Activated CD4-positive, alpha-beta T cell treated with anti-CD3 and anti-CD28 coated beads, Interleukin-2, Interleukin-4, amounts not matched to agents 100 ng/mL and 50 ng/mL, durations not matched to agents 16 hours and 8 hours (primary cell): ENCODE results near the gene HAAO.

ENCODE experiments used
- DNase-seq: peaks from one replicate; pipeline ENCODE4 v3.0.0-alpha.2; 2020; ENCODE audit warnings: low spot score

Gene HAAO

DNA sequence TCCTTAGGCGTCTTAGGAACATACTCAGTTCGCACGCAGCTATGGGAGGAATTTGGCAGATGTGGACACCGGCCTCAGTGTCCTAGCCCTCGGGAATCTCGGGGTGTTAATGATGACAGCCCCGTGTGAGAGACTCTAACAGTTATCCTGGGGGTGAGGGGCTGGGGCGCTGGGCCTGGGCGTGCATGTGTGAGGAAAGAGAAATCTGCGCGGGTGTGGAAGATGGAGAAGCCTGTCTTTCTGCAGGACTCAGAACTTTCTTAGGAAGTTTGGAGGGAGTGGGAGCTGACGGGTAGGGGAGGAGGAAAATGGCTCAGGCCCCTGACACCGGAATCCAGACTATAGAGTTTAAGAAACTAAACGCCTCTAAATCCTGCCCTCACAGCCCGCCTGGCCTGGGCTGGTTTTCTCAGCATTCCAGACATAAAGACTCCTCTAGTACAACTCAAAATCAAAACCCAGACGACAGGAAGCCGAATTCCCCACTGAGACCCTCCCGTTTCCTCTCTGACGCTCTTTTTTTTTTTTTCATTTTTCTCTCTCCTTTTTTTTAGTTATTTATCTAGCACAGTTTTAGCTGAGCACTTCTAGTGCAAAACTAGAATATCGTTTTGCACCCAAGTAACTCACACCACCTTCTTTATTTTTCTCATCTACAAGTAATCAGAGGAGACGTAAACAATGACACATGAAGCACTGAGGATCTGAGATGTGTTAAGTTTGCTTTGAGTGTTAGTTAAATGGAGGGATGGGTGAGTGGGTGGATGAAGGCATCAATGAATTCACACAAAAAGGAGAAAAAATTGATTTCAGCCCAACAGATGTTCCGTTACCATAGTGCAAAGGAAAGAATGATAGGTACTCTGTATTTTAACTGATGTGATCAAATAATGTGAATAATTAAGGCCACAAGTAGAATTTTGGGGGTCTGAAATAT is 1.2 kb upstream of the HAAO start:
- DNase-seq, result no peak

DNA sequence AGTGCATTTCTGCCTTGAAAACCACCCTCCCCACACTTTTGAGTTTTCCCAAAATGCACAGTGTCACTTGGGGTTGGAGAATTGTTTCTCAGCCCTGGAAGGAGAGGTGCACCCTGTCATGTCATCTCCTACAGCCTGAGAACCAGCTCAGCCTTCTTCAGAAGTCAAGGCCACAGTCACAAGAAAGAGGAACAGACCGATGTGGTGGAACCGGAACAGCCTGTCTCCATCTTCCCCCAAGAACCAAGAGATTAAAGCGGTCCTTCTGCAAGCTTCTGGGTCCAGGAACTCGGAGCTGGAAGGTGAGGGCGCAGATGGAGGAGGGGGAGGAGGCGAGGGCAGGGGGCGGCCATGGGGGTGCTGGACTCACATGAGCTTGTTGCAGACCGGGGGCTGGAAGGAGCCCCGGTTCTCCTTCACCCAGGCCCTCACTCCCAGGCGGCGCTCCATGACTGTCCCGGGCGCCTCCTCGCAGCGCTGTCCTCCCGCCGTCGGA is 248 bp downstream of the HAAO start:
- DNase-seq, result no peak

DNA sequence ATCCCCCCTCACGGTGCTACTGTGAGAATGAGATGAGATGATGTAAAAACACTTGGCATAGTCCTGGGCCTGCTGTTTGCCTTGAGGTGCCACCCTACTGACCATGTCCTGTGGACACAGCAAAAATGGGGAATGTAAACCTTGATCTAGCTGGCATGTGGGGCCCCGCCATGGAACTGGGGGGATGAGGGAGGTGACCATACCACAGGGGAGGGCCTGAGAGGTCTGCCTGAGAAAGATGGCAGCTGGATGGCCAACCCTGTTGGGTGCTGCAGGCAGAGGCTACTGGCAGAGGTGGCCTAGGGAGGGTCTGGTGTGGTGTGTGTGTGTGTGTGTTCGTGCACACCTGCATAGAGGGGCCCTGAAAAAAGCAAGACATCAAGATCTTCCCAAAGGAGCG is 777 bp downstream of the HAAO start:
- no peak for DNase-seq

DNA sequence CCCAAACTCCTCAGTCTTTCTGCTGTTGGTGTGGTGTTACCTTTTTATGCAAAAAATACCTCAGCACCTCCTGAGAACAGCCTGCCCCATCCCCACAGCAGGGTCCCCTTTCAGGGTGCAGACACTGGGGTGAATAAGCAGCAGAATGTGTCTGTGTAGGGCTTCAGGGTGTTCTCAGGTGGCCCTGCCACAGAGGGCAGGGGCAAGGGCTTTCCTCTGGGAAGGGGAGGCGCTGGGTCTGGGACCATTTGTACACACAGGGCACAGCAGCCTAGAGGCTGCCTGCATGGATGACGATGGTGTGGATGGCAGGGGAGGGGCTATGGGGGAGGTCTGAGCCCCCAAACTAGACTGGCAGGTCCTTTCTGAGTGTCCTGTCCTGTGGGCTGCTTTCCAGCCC is 2.6 kb downstream of the HAAO start:
- DNase-seq, result no peak

DNA sequence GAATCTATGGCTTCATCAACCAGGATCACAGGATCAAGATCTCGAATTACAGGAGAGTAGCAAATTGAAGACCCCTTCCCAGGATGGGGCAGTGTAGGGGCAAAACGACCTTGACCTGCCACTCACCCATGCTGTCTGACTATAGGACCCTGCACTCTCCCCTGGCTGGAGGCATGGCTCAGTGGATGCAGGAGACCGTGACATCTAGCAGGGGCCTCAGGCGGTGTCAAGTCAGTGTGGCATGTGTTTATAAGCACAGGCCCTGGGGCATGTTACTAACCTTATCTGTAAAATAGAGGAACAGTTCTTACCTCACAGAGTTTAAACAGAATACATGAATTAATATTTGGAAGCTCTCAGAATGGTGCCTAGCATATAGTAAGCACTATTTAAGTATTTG is 3.5 kb downstream of the HAAO start:
- no peak for DNase-seq

DNA sequence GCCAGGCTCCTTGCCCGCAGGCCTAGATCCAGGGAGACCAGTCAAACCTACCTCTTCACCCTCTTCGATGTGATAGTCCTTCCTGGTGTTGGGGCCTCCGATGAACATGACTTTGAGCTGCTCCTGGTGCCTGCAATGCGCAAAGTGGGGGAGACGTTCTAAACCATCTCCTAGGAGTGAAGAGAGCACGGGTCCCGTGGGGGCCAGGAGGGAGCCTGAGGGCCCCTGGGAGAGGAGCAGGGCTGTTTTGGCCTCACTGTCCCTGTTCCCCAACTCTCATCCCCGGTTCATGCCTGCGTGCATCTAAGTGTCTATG is 3.9 kb downstream of the HAAO start:
- no peak for DNase-seq

DNA sequence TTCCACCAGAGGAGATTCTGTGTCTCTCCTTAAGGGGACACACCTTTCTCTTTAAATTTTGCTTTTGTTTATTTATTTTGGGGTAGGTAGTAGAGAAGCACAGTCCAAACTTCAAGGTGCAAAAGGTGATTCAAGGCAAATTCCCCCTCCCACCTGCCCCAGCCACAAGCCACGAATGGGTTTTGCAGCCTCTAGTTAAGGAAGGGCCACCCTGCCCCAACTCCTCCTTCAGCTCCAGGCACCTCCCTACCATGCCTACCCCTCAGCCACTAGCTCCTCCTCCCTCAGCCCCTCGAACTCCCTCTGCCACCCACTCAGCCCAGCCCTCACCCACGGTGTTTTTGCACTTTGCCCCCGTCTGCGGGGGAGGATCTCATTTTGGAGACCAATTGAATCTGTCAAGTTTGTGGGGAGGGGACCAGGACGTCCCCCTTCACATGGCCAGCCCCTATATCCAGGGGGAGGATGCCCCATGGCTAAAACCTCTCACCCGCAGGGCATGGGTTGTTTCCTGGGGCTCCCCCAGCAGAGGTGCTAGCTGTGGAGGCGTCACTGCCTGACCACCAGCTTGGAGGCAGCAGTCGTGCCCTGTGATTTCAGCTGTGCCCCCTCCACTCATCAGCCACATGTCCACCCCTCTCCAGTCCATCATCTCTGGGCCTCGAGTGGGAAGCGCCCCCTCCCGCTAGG is 4.5 kb downstream of the HAAO start:
- DNase-seq, result no peak

DNA sequence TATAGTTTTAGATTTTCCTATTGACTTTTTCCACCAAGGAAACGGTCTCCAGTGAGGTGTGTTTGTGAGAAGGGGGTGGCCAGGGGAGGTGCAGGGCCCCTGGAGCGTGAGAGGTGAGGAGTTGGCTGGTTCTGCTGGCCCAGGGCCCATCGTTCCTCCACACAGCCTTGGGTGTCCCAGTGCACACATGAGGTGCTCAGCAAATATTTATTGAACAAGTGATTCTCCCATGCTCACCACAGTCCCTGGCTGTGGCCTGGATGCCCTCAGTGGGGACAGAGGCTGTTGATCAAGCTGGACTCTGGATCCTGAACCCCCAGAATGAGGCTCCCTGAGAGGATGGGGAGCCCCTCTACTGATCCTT is 5.0 kb downstream of the HAAO start:
- DNase-seq, result no peak

DNA sequence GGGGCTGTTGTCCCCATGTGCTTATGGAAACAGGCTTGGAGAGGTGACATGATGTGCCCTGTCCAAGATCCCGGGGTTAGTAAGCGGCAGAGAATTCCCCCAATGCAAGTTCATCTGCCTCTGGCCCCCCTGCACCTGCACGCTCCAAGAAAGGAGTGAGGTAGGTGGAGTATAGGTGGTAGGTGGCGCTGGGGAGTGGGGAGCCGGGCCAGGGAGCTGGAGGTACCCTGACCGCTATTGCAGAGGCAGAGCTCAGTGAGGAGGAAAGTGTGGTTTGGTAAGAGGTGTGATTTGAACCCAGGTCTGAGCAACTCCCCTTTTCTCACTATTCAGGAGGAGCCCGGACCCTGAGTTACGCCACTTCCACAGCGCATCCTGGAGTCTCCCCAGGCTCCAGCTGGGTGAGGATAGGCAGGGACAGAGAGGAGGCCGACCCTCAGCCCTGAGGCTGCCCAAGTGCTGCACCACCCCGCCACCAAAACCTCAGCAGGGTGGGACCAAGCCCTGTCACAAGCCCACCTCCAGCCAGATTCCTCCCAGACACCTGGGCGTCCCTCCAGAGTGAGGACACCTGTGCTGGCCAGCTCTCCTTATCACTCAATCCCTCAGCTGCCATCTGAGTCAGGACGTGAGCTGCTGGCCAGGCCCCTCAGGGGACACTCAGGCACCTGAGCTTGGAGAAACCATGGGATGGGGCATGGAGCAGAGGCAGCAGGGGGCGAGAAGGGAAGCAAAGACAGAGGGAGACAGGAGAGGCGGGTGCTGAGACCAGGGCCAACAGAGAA is 5.6 kb downstream of the HAAO start:
- no peak for DNase-seq

DNA sequence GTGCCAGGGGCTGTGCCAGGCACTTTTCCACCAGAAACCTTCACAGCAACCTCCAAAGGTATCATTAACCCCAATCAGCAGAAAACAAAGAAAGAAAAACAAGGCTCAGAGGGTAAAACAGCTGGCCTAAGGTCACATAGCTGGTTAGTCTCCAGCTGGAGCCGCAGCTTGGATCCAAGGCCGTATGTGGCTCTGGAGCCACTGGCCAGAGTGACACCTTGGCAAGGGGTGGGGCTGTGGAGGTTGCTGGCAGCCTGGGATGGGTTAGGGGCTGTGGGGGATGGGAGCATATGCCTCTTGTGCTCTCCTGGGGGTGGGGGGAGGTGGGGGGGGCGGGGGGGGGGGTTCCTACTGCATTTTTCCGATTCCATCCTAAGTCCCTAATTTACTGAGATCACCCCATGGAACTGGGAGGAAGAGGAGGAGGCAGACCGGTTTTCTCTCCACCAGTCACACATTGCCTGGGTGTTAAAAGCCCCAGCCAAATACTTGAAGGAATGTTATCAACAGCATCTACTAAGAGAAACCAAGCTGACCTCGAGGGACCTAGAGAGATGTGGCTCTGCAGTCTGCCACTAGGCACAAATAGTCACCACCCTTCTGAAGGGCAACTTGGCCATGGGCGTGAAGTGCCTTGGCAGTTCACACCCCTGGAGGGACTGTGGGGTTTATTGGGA is 8.0 kb downstream of the HAAO start:
- no peak for DNase-seq

DNA sequence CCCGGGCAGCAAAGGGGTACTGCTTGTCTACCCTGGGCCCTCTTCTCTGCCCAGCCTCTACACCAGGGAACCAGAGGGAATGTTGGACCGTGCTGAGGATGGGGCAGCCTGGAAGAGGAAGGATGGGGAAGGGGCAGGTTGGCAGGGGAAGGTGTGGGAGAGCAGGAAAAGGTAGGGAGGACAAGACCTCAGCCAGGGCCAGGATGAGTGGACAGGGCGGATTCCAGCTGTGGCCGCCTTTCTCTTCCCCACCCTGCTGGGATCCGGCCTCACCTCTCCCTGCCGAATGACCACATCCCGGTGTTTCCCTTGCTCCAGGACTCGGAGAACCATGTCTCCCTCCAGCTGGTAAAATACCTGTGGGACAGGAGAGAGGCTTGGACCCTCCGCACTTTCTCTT is 8.9 kb downstream of the HAAO start:
- no peak for DNase-seq

DNA sequence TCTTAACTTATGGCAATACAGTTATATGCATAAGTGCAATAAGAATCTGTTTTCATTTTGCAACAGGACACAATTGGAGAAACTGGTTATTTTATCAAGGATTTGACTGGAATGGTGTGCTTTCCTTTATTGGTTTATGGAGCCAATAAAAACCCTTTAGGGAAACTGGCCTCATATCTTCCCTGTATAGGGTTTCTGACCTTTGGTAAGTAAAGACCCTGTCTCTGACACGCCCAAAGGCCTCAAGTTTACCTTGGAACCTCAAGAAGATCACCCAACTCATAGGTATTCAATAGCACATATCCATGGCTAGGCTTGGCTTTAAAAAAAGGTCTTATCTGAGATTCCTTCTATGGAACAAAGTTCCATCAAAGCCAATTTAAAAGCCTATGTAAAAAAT is 11.2 kb downstream of the HAAO start:
- DNase-seq, result no peak

DNA sequence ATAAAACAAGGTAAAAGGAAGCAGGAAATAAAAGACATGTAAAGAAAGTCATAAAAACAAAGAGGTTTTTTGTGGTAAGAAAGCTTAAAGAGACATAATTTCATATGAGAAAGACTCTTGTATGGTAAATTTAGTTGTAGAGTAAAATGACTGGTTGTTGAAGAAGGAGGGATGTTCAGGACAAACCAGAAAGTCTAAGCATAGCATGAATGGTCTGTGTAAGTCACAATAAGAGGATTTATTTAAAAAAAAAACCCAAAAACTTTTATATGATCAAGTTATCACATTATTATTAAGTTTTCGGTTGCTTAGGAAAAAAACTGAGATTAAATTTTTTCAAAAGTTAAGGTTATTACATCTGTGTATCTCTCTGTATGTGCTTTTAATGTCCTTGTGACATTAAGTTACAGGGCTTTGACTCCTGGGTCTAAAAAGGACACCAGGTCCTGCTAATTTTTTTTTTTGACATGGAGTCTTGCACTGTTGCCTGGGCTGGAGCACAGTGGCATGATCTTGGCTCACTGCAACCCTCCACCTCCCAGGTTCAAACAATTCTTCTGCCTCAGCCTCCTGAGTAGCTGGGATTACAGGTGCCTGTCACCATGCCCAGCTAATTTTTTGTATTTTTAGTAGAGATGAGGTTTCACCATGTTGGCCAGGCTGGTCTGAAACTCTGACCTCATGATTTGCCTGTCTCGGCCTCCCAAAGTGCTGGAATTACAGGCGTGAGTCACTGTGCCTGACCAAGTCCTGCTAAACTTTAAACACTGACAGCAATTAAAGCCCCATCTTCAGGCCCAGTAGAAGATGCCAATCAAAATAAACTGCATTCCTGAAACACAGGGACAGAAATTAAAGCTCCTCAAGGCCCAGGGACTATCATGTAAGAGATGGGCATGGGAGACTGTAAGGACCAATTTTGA is 14.2 kb downstream of the HAAO start:
- DNase-seq, result no peak

DNA sequence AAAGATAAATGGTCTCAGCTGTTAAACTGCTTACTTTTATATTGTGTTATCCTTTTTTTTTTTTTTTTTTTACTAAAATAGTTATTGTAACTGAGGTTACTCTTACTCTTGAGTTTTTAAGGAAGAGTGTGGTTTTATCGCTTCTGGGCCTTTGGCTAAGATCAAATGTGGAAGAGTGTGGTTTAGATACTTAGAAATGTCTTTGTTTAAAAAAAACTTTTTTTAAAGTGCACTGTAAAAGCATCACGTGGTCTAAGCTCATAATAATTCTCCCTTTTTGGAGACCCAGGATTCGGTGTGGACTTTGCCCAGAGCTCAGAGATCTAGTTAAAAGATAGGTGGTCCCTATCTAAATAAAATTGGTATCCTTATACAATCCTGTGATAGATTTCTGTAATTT is 16.6 kb downstream of the HAAO start:
- no peak for DNase-seq

DNA sequence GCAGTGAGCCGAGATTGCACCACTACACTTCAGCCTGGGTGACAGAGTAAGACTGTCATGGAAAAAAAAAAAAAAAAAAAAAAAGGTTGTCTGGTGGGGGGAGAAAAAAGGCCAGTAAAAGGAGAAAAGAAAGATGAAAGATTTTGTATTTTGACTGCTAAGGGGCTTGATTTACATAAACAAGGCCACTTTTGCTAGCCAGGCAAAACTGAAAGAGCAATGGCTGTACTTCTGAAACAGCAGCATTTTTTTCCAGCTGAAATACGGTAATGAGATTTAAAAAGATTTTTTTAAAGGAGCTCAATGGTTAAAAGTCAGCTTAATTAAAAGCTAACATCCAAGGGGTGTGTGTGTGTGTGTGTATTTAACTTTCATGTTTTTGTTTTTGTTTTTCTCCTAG is 17.2 kb downstream of the HAAO start:
- no peak for DNase-seq

DNA sequence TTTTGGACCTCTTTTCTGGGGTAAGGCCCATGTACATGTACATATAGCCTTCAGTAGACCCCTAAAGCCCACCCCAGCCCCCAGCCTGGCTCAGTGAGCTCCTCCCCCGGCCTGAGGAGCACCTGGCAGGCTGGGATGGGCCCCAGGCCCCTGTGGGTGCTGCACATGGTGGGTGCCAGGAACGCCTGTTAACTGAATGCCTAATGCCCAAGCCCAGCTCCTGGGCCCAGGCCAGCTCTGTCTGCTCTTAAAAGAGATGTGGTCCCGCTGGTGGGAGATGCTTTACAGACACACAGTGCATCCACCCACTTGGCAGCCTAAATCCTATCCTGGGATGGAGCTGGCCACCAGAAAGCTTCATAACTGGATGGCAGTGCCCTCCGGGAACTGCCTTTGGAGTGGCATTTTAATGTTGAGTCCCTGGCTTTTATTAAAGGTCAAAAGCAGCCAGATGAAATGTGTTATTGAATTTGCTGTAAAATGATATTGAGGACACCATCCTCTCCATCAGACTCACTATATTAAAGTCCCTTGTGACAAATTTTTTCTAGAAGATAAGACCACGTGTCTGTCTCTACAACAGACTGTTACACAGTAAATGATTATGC is 20.7 kb downstream of the HAAO start:
- no peak for DNase-seq

DNA sequence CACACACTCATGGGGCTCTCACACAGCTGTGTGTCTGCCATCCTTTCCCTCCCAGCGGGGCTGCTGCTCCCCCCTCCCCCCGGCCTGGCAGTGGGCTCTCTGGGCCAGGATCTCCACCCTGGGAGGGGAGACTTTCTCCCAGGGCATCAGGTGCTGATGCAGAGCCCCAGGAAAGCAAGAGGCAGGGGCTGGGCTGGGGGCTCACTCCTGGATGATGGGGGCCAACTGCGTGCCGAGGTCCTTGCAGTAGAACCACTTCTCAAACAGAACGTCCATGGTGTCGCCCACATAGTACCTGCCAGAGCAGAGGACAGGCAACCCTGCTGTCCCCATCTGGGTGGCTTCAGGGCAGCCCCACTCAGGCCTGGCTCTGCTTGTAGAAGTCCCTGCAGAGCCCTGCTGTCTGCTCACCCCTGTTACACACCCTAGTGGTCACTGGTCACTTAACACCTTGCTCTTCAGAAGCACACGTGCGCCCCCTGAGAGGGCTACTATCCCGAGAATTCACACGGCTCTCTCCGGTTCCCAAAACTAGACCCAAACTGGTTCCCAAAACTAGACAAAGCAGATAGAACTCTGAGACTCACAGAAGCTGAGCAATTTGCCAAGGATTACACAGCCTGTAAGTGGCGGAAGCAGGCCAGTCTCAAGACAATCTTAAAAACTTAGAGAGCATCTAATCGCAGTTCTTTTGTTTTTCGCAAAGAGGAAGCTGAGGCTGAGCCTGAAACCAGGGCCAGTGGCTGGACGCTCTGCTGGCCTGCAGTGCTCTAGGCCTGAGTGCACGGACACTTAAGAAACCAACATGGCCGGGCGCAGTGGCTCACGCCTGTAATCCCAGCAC is 21.9 kb downstream of the HAAO start:
- no peak for DNase-seq

DNA sequence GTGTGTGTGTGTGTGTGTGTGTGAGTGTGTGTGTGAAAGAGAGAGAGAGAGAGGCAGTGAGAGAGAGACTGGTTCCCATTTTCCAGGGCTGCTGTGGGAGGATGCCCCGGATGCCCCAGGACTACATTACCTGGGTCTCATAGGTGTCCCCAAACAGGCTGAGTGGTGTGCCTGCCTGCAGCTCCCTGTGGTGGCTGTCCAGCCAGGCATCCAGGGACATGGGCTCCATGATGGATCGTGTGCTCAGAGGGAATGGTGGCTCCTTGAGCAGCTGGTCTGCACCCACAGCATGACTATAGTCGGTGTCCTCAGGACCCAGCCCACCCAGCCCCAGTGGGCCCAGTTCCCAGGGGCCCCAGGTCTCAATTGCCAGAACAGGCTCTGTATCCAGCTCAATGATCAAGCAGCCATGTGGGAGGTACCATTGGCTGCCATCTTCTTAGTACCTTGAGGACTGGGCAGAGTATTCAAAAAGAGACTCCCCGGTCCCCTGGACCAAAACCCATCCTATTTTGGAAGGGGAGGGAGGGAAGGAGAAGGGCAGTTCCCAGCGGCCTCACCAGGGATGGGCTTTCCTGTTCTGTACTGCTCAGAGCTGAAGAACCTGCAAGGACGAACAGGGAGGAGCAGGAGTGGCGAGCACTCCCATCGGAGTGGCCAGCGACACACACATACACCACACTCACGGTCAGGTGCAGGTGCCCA is 22.6 kb downstream of the HAAO start:
- no peak for DNase-seq

DNA sequence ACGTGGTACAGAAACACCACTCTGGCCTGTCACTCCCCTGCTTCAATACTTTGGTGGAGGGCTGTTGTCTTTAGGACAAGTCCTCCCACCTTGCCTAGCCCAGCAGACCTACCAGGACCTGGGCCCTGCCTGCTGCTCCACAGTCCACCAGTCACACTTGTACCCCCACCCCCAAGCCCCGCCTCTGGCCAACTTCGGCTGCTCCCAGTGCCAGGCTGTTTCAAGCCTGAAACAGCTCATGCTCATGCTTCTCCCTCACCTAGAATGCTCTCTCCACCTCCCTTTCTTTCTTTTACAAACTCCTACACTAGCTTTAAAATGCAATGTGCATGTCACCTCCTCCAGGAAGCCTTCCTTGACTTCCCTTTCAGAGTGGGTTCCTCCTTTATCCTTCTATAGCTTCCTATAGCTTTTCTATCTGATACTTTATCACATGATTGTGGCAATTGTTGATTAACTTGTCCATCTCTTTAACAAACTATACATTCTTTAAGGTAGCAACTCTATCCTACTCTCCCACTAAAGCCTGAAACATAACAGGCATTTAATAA is 23.6 kb downstream of the HAAO start:
- DNase-seq, result no peak
